DND-41 (cell line): Measurements from ENCODE around the gene PPIL1.

Experiments used
- ATAC-seq: fragments of 200-7000 bp; cut with Tn5 transposase; 3 replicates; pipeline ENCODE4 v1.9.1; 2021; ENCODE audit warnings: low read depth; ENCODE audit not compliant: insufficient read depth
- DNase-seq: peaks from one replicate; pipeline ENCODE4 v3.0.0-alpha.2; 2020
- H2AFZ ChIP-seq: 2 replicates; pipeline ENCODE4 v1.6.0; 2012; ENCODE audit warnings: low read depth, low read length
- H3K27ac ChIP-seq: 2 replicates; pipeline ENCODE4 v1.5.1; 2012; ENCODE audit warnings: low read length, inconsistent platforms
- H3K27me3 ChIP-seq: fragments of 200-600 bp; sonication (generic); 2 replicates; pipeline ENCODE4 v1.6.0; 2012; ENCODE audit warnings: low read length, mild to moderate bottlenecking, inconsistent platforms; ENCODE audit not compliant: insufficient read depth, poor library complexity
- H3K36me3 ChIP-seq: 2 replicates; pipeline ENCODE4 v1.5.1; 2012; ENCODE audit warnings: low read length, inconsistent platforms; ENCODE audit not compliant: insufficient read depth
- H3K4me1 ChIP-seq: 2 replicates; pipeline ENCODE4 v1.5.1; 2012; ENCODE audit warnings: mild to moderate bottlenecking, low read length; ENCODE audit not compliant: insufficient read depth
- H3K4me2 ChIP-seq: 2 replicates; pipeline ENCODE4 v1.6.0; 2012; ENCODE audit warnings: mild to moderate bottlenecking, moderate library complexity, low read length, inconsistent platforms; ENCODE audit not compliant: insufficient read depth
- H3K4me3 ChIP-seq, 2 experiments: fragments of 200-600 bp in 1 of 2; shearing (Covaris generic) in 1 of 2; 2 replicates each; pipeline ENCODE4 v1.5.1; 2012 to 2016; ENCODE audit warnings: inconsistent platforms in 2 of 2, low read length in 2 of 2, mild to moderate bottlenecking in 2 of 2, low read depth in 1 of 2, moderate library complexity in 1 of 2
- H3K79me2 ChIP-seq: 2 replicates; pipeline ENCODE4 v1.6.0; 2012; ENCODE audit warnings: low read length, inconsistent platforms; ENCODE audit not compliant: insufficient read depth
- H3K9ac ChIP-seq: 2 replicates; pipeline ENCODE4 v1.6.0; 2012; ENCODE audit warnings: low read depth, mild to moderate bottlenecking, inconsistent platforms, low read length, moderate library complexity
- H3K9me3 ChIP-seq: 2 replicates; pipeline ENCODE4 v1.5.1; 2012; ENCODE audit warnings: low read length, moderate library complexity, mild to moderate bottlenecking, inconsistent platforms; ENCODE audit not compliant: insufficient read depth, severe bottlenecking
- H4K20me1 ChIP-seq: 2 replicates; pipeline ENCODE4 v1.6.0; 2012; ENCODE audit warnings: low read length; ENCODE audit not compliant: insufficient read depth
- CTCF ChIP-seq: IDR thresholded peaks from 2 replicates; pipeline ENCODE4 v1.5.1; 2012; ENCODE audit warnings: borderline replicate concordance, low read length, moderate library complexity, mild to moderate bottlenecking; ENCODE audit not compliant: poor library complexity, severe bottlenecking; ENCODE audit errors: extremely low read depth
- EZH2 ChIP-seq: IDR thresholded peaks from 3 replicates; pipeline ENCODE4 v1.6.1; 2012; ENCODE audit warnings: borderline replicate concordance, low read depth, mild to moderate bottlenecking, moderate library complexity, low read length, inconsistent platforms; ENCODE audit not compliant: severe bottlenecking

Gene PPIL1

DNA sequence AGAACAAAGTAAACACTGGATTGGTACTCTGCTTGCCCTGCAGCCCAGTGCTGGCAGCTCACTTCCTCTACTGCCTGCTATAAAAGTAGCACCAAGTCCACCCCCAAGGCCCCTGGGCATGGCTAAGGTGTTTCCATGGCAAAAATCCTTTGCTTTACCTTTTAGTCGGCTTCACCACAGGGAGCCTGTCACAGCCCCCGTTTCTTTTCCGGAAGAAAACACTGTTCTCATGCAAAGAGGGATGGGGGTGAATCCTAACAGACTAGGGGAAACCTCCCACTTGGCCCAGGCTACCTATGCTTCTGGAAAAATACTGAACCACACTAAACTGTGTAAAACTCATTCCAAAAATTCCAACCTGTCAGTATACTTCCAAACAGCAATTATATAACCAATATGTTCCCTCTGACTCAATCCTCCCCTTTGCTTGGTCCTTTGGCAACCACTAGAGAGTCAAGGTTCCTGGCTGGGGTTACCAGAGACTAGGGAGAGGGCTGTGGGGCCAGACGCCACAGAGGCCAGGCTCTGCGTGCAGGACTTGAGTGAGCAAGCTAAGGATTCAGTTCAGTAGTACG is 16.1 kb downstream of the PPIL1 start:
- no peaks in the 10 kb centered on the region for H3K27me3 ChIP-seq
- DNase-seq = no peak
- H3K9ac ChIP-seq = no peak overlapping the region
- H3K36me3 ChIP-seq = peaks cover 90% of the 10 kb centered on the region
- H3K4me3 ChIP-seq = no peak overlapping the region
- no peak overlapping the region for H2AFZ ChIP-seq
- no peak overlapping the region for H3K4me2 ChIP-seq
- no peak for ATAC-seq
- TF ChIP-seq CTCF (no peak), EZH2 (no peak)
- H3K4me1 ChIP-seq = no peaks in the 10 kb centered on the region
- H3K79me2 ChIP-seq = peaks cover 67% of the 10 kb centered on the region
- H3K9me3 ChIP-seq = no peaks in the 10 kb centered on the region
- no peak overlapping the region for H3K27ac ChIP-seq
- peaks cover 28% of the 10 kb centered on the region for H4K20me1 ChIP-seq

- no peak overlapping the region for H2AFZ ChIP-seq
- H3K36me3 ChIP-seq = peaks cover 90% of the 10 kb centered on the region
- H3K27ac ChIP-seq = no peak overlapping the region
- H3K4me2 ChIP-seq = no peak overlapping the region
- no peak overlapping the region for H3K4me3 ChIP-seq
- DNase-seq (no peak), ATAC-seq (no peak)
- peaks cover 56% of the 10 kb centered on the region for H3K79me2 ChIP-seq
- TF ChIP-seq CTCF (no peak), EZH2 (no peak)
- no peaks in the 10 kb centered on the region for H3K4me1 ChIP-seq
- no peaks in the 10 kb centered on the region for H3K27me3 ChIP-seq
- no peaks in the 10 kb centered on the region for H3K9me3 ChIP-seq
- H4K20me1 ChIP-seq = peaks cover 18% of the 10 kb centered on the region
- H3K9ac ChIP-seq = no peak overlapping the region
Observed at GRCh38 chr6:36857325-36857724, 17.3 kb downstream of the PPIL1 start.

DNA sequence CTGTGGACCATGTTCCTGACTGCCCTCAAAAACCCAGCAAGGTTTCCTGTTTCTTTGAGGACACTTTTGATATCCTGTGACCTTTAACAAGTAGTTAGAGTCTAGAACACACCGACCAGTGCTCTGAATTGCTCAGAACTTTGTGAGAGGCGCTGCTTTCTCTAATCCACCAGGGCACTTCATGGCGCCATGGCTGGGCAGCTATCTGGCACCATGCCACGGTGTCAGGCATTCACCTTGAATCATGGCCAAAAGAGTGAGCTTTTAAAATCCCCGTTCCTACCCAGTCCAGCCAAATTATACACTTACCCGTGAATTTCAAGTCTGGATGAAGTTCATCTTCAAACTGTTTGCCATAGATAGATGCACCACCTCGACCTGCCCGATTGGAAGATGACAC is 18.3 kb downstream of the PPIL1 start:
- no peak for DNase-seq
- TF ChIP-seq EZH2 = no peak
- TF ChIP-seq CTCF = no peak
- H3K27ac ChIP-seq = no peak overlapping the region
- peaks cover 13% of the 10 kb centered on the region; the same call in 1 of the 2 replicates for H4K20me1 ChIP-seq
- H3K27me3 ChIP-seq = no peaks in the 10 kb centered on the region
- H3K4me2 ChIP-seq = no peak overlapping the region
- H3K4me1 ChIP-seq = no peaks in the 10 kb centered on the region
- no peaks in the 10 kb centered on the region for H3K9me3 ChIP-seq
- H3K9ac ChIP-seq = no peak overlapping the region
- ATAC-seq = no peak
- no peak overlapping the region for H3K4me3 ChIP-seq
- peaks cover 48% of the 10 kb centered on the region for H3K79me2 ChIP-seq
- peaks cover 89% of the 10 kb centered on the region for H3K36me3 ChIP-seq
- H2AFZ ChIP-seq = no peak overlapping the region
